Right lobe of liver (tissue), 6 donors: Measurements from ENCODE around the gene USP2. TPM values are rescaled to one million over a fixed set of nuclear protein-coding genes. Genes with fewer than 3 reads are reported as not detected.
"Not testable (repeated sequence)": the region's sequence is repeated elsewhere in the genome, so short reads cannot be mapped to it uniquely, and the experiment has no call there.

Source experiments
- ATAC-seq, 4 donors: fragments of 200-7000 bp; cut with Tn5 transposase; one replicate each; pipeline ENCODE4 v1.9.1; 2020; ENCODE audit warnings: mild to moderate bottlenecking in 4 of 4, moderate library complexity in 4 of 4
- DNase-seq, 3 donors: peaks; one replicate each; pipeline ENCODE4 v3.0.0-alpha.2; 2020
- H3K27ac ChIP-seq, 3 donors: fragments of 200-600 bp; one replicate each; pipeline ENCODE4 v1.8.0; 2022
- H3K27me3 ChIP-seq, 2 donors: fragments of 200-600 bp; one replicate each; pipeline ENCODE4 v1.8.0; 2022
- H3K36me3 ChIP-seq, 4 donors: fragments of 200-600 bp; sonication (generic) in 1 of 4; one replicate each; pipeline versions ENCODE4 v1.5.1 to v1.8.0; 2017 to 2022; ENCODE audit warnings: control low read depth in 1 of 4
- H3K4me1 ChIP-seq, 4 donors: fragments of 200-600 bp; sonication (generic) in 1 of 4; one replicate each; pipeline versions ENCODE4 v1.5.1 to v1.8.0; 2017 to 2022; ENCODE audit warnings: control low read depth in 1 of 4
- H3K4me3 ChIP-seq, 3 donors: fragments of 200-600 bp; one replicate each; pipeline ENCODE4 v1.8.0; 2022
- H3K9me3 ChIP-seq, 4 donors: fragments of 200-600 bp; sonication (generic) in 1 of 4; one replicate each; pipeline versions ENCODE4 v1.5.1 to v1.8.0; 2017 to 2022; ENCODE audit warnings: control low read depth in 1 of 4
- CTCF ChIP-seq, 4 donors: fragments of 200-600 bp in 3 of 4; fragments of 450-650 bp in 1 of 4; IDR thresholded peaks; one replicate each; pipeline versions ENCODE4 v1.5.1 to v1.8.0; 2016 to 2022; ENCODE audit warnings: antibody characterized with exemption in 4 of 4, mild to moderate bottlenecking in 2 of 4
- POLR2A ChIP-seq: fragments of 450-650 bp; IDR thresholded peaks from one replicate; pipeline ENCODE4 v1.6.1; 2017; ENCODE audit warnings: antibody characterized with exemption, mild to moderate bottlenecking
- WGBS: methylation state at CpG from one replicate; pipeline ENCODE4 v1.1.6; 2018; ENCODE audit warnings: low coverage, low lambda C conversion rate; ENCODE audit not compliant: insufficient coverage; ENCODE audit errors: missing lambda C conversion rate; 5-methylcytosine and 5-hydroxymethylcytosine counted together
- intact Hi-C, 2 donors: fragments of 100-400 bp; cut with DNase I; formaldehyde crosslinking; loops; one replicate each; pipeline versions ENCODE4 v1.11.2 to v1.14.1; 2022
- total RNA-seq, 6 experiments: library from RNA; depleted of rRNA in 2 of 6; stranded (reverse); fragments of >200 nt in 2 of 6; fragmentation: NEBNext Ultra II Directional in 3 of 6; extraction: Animal tissue kit (Norgen Biotek cat#: 25700) in 3 of 6; gene quantifications; one replicate each; pipeline versions ENCODE4 v1.1.0 to v1.2.4, GENCODE V29; 2016 to 2023
- donor health status: DM: no; HTN: yes; CAD: no.
- donor health status: DM: no; HTN: no; CAD: no.
- donor health status: DM: no; HTN: no; CAD: no.
- donor health status: DM: no; HTN: yes; CAD: no.
- donor health status: DM: no; HTN: yes; CAD: no.

Gene USP2
- total RNA-seq, 6 experiments from 2014 or later = 1.3 to 25.9 (median 4.6) TPM

DNA sequence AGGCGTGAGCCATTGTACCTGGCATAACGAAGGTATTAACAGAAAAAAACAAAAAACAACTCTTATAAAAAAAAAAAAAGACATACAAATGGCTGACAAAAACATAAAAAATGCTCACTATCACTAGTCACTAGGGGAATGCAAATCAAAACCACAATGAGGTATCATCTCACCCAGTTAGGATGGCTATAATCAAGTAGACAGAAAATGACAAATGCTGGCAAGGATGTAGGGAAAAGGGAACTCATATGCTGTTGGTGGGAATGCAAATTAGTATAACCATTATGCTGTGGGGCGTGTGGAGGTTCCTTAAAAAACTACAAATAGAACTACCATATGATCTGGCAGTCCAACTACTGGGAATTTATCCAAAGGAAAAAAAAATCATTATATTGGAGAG, 24.5 kb upstream of the USP2 start:
- Histone ChIP-seq H3K27ac (no peak overlapping the region), H3K9me3 (no peaks in the 10 kb centered on the region), H3K36me3 (no peaks in the 10 kb centered on the region), H3K4me1 (no peaks in the 10 kb centered on the region), H3K27me3 (no peaks in the 10 kb centered on the region), H3K4me3 (no peak overlapping the region)
- TF ChIP-seq POLR2A (no peak), CTCF (IDR thresholded peaks at IDR 0.05) (no peak)
- WGBS = 100% methylated on average over 3 of the region's 3 CpGs
- ATAC-seq (no peak), DNase-seq (no peak)
- intact Hi-C loops = no loop called here

GRCh38 chr11:119405448-119405847, 24.0 kb upstream of the USP2 start:
- ATAC-seq, H3K27me3 ChIP-seq: not testable (repeated sequence)

DNA sequence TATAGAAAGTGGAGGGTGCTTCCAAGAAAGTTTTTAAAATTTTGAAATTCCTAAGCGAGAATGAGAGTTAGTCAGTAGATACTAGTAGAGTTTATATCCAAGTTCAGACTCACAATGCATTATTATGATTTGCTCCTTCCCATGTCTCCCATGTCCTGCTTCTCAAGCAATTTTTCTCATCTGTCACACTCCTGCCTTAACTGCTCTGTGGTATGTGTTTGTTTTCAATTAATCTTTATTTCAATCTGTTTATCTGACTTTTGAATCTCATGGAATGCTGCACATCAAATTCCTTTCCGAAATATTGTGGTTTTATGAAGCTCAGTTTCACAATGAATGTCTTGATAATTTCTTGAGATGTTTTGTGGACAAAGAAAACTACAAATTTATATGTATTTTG, 23.4 kb upstream of the USP2 start:
- Histone ChIP-seq H3K4me3 (no peak overlapping the region), H3K4me1 (no peaks in the 10 kb centered on the region), H3K36me3 (no peaks in the 10 kb centered on the region), H3K27me3 (no peaks in the 10 kb centered on the region), H3K27ac (no peak overlapping the region), H3K9me3 (no peaks in the 10 kb centered on the region)
- 69% methylated on average over 2 of the region's 2 CpGs for WGBS
- no peak for TF ChIP-seq CTCF (IDR thresholded peaks at IDR 0.05)
- no peak for TF ChIP-seq POLR2A
- DNase-seq (no peak), ATAC-seq (no peak)
- intact Hi-C loops = no loop called here

More at GRCh38 chr11:119405448-119405847, 24.0 kb upstream of the USP2 start:
- H3K4me3 ChIP-seq, intact Hi-C loops, H3K27ac ChIP-seq, DNase-seq, H3K36me3 ChIP-seq, H3K4me1 ChIP-seq, H3K9me3 ChIP-seq: not testable (repeated sequence)
- WGBS = 88% methylated on average over 6 of the region's 6 CpGs

- DNase-seq (no peak), ATAC-seq (no peak)
- H3K27me3 ChIP-seq = no peaks in the 10 kb centered on the region
- intact Hi-C loops = no loop called here
- H3K4me3 ChIP-seq = no peak overlapping the region
- H3K36me3 ChIP-seq = no peaks in the 10 kb centered on the region
- no peak for TF ChIP-seq CTCF (IDR thresholded peaks at IDR 0.05)
- no peak for TF ChIP-seq POLR2A
- H3K4me1 ChIP-seq = no peaks in the 10 kb centered on the region
- no peak overlapping the region for H3K27ac ChIP-seq
- 94% methylated on average over 4 of the region's 5 CpGs for WGBS
- H3K9me3 ChIP-seq = no peaks in the 10 kb centered on the region
Measured at GRCh38 chr11:119403021-119403420, 21.5 kb upstream of the USP2 start.

- ATAC-seq = no peak
- H3K27me3 ChIP-seq = no peaks in the 10 kb centered on the region
- 100% methylated on average over 1 of the region's 8 CpGs for WGBS
- no peak overlapping the region for H3K4me3 ChIP-seq
- H3K36me3 ChIP-seq = no peaks in the 10 kb centered on the region
- TF ChIP-seq CTCF (IDR thresholded peaks at IDR 0.05) (no peak), POLR2A (no peak)
- no peak for DNase-seq
- intact Hi-C loops = no loop called here
- H3K27ac ChIP-seq = no peak overlapping the region
- no peaks in the 10 kb centered on the region for H3K9me3 ChIP-seq
- no peaks in the 10 kb centered on the region for H3K4me1 ChIP-seq
Measured at GRCh38 chr11:119402470-119402869, 21.0 kb upstream of the USP2 start.
